SH-SY5Y (cell line): ENCODE results near the gene KLHL28.

Experiments
- GATA2 ChIP-seq: IDR thresholded peaks from 2 replicates; pipeline ENCODE4 v1.6.1; 2011; ENCODE audit warnings: mild to moderate bottlenecking, low read depth, low read length
- GATA3 ChIP-seq: IDR thresholded peaks from 2 replicates; pipeline ENCODE4 v1.6.1; 2011; ENCODE audit warnings: low read depth, mild to moderate bottlenecking, low read length, moderate library complexity

DNA sequence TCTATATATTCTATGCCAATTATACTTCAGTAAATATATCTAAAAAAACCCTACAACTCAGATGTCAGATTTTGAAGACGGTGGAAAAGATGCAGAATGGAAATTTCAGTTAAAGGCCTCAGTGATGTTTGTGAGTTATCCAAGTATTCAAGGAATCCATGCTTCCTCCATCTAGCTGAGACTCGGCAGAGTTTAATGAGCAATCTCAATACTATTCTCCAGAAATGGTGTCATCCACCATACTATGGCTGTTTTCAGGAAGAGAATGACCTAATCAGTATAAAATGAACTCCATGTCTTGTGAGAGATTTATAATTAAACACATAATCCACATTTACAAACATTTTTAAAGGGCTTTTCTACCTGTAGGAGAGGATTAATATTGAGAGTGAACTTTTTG, 66.0 kb downstream of the KLHL28 start:
- TF ChIP-seq GATA2 = no peak
- TF ChIP-seq GATA3 = no peak
